OCI-LY7 (cell line): ENCODE measurements around the gene ZC3H8. TPM values are rescaled to one million over a fixed set of nuclear protein-coding genes. Genes with fewer than 3 reads are reported as not detected.
A peak's percentile ranks its signal among the peaks of the same experiment; 100 is the strongest.

Experiments used
- BruUV-seq: library from RNA; stranded (reverse); fragments of 400-500 nt; replicated peaks from 2 replicates; lab custom pipeline; 2021; lab: Mats Ljungman, UMichigan
- CTCF ChIA-PET: fragments of 300-600 bp; sonication (Branson Sonifier 250); formaldehyde crosslinking; loops from one replicate; lab custom pipeline; 2022; ENCODE audit warnings: antibody characterized with exemption; ENCODE audit not compliant: unreplicated experiment; lab: Charles Lee
- POLR2A ChIA-PET: fragments of 300-600 bp; sonication (Branson Sonifier 250); formaldehyde crosslinking; loops from one replicate; lab custom pipeline; 2022; ENCODE audit warnings: antibody characterized with exemption; lab: Charles Lee
- DNase-seq: peaks from one replicate; pipeline ENCODE4 v3.0.0-alpha.2; 2015; ENCODE audit warnings: low spot score
- H2AFZ ChIP-seq: fragments of 200-600 bp; sonication (generic), shearing (Covaris generic); 2 replicates; pipeline ENCODE4 v1.6.1; 2014; ENCODE audit warnings: mild to moderate bottlenecking, antibody characterized with exemption, low read length, moderate library complexity
- H3K27ac ChIP-seq: fragments of 200-600 bp; sonication (generic); 2 replicates; pipeline ENCODE4 v1.5.1; 2014; ENCODE audit warnings: mixed run types, low read depth, mild to moderate bottlenecking, moderate library complexity, low read length, inconsistent platforms; ENCODE audit not compliant: poor library complexity, severe bottlenecking
- H3K36me3 ChIP-seq: fragments of 200-600 bp; sonication (generic); 2 replicates; pipeline ENCODE4 v1.6.1; 2014; ENCODE audit warnings: mild to moderate bottlenecking, antibody characterized with exemption, low read length, moderate library complexity, mixed read lengths; ENCODE audit not compliant: insufficient read depth
- H3K4me1 ChIP-seq: fragments of 200-600 bp; sonication (generic); 2 replicates; pipeline ENCODE4 v1.5.1; 2014; ENCODE audit warnings: mild to moderate bottlenecking, low read length; ENCODE audit not compliant: insufficient read depth, poor library complexity, severe bottlenecking
- H3K4me2 ChIP-seq: fragments of 200-600 bp; sonication (generic); 2 replicates; pipeline ENCODE4 v1.6.1; 2014; ENCODE audit warnings: mild to moderate bottlenecking, low read length
- H3K4me3 ChIP-seq: fragments of 200-600 bp; sonication (generic); 2 replicates; pipeline ENCODE4 v1.5.1; 2014; ENCODE audit warnings: mild to moderate bottlenecking, low read depth, low read length; ENCODE audit not compliant: poor library complexity, severe bottlenecking
- H3K79me2 ChIP-seq: fragments of 200-600 bp; sonication (generic); 2 replicates; pipeline ENCODE4 v1.6.1; 2016; ENCODE audit warnings: low read depth, mild to moderate bottlenecking, low read length, moderate library complexity, mixed read lengths; ENCODE audit not compliant: insufficient read depth
- H3K9me2 ChIP-seq: fragments of 200-600 bp; sonication (generic); 2 replicates; pipeline ENCODE4 v1.6.1; 2016; ENCODE audit warnings: mild to moderate bottlenecking, low read length, mixed read lengths; ENCODE audit not compliant: insufficient read depth
- H3K9me3 ChIP-seq: fragments of 200-600 bp; sonication (generic); 2 replicates; pipeline ENCODE4 v1.6.1; 2014; ENCODE audit warnings: mild to moderate bottlenecking, mixed run types, low read length, mixed read lengths
- H4K20me1 ChIP-seq: fragments of 200-600 bp; sonication (generic); 2 replicates; pipeline ENCODE4 v1.6.1; 2014; ENCODE audit warnings: mild to moderate bottlenecking, antibody characterized with exemption, low read length, moderate library complexity, mixed read lengths; ENCODE audit not compliant: insufficient read depth
- CTCF ChIP-seq: fragments of 200-600 bp; sonication (generic); conservative IDR thresholded peaks from 2 replicates; pipeline ENCODE4 v1.5.1; 2014; ENCODE audit warnings: mild to moderate bottlenecking, antibody characterized with exemption, low read length, moderate library complexity, mixed read lengths
- EZH2phosphoT487 ChIP-seq: fragments of 200-600 bp; sonication (generic); IDR thresholded peaks from 2 replicates; pipeline ENCODE4 v1.6.1; 2018; ENCODE audit warnings: low read depth, borderline replicate concordance, mild to moderate bottlenecking, mixed run types, antibody characterized with exemption, low read length, moderate library complexity, mixed read lengths
- intact Hi-C: fragments of 100-400 bp; cut with micrococcal nuclease; formaldehyde crosslinking; loops from one replicate; pipeline ENCODE4 v1.10.0; 2022; ENCODE audit not compliant: unreplicated experiment
- total RNA-seq, 2 experiments: library from RNA; depleted of rRNA in 1 of 2; stranded (reverse); fragments of >200 nt in 1 of 2; shearing (Covaris generic) in 1 of 2; gene quantifications; 2 replicates each; pipeline ENCODE4 v1.2.3, GENCODE V29; 2014 to 2022

Gene ZC3H8
- total RNA-seq, 2 experiments from 2014 or later, result 15.0 to 23.8 TPM

GRCh38 chr2:112262876-112263275 is 8.0 kb upstream of the ZC3H8 start:
- CTCF ChIA-PET, result no interaction called here
- intact Hi-C loops, result no loop called here
- H3K4me3 ChIP-seq, result no peak overlapping the region
- no peaks in the 10 kb centered on the region for H3K79me2 ChIP-seq
- TF ChIP-seq EZH2phosphoT487, result no peak
- TF ChIP-seq CTCF, result no peak
- H3K36me3 ChIP-seq, result no peaks in the 10 kb centered on the region
- H3K9me2 ChIP-seq, result no peaks in the 10 kb centered on the region
- POLR2A ChIA-PET, result interaction anchor here (0.8 to 0.9 kb wide), 2 partner anchors 12 to 162 kb away, joined by 3 to 4 read pairs; no protein-coding TSS in a partner anchor
- no peak overlapping the region for H3K4me2 ChIP-seq
- no peaks in the 10 kb centered on the region for H3K4me1 ChIP-seq
- H3K27ac ChIP-seq, result no peak overlapping the region
- no peak for DNase-seq
- H2AFZ ChIP-seq, result no peak overlapping the region
- peaks cover 10% of the 10 kb centered on the region for H3K9me3 ChIP-seq
- no peaks in the 10 kb centered on the region for H4K20me1 ChIP-seq
- BruUV-seq, result no TSS peak

DNA sequence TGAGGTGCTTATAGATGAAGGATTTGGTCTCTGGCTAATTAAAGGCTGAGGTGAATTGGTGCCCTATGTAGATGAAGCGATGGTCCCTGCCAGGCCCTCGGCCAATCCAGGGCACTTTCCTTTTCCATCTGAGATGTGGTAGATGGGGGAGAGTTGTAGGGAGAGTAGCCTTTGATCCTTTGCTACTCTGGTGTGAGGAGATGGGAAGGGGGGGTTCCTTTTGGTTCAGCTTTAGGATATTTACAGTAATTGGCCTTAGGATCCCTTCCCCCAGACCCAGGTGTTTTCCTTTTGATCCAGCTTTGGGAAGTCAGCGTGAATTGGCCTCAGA is 5.4 kb upstream of the ZC3H8 start:
- H3K79me2 ChIP-seq, result no peaks in the 10 kb centered on the region
- POLR2A ChIA-PET, result interaction anchor here (0.6 kb wide), 1 partner anchor 214 kb away, joined by 3 read pairs; no protein-coding TSS in a partner anchor
- CTCF ChIA-PET, result interaction anchor here (0.9 kb wide), 1 partner anchor 9 kb away, joined by 3 read pairs; no protein-coding TSS in a partner anchor
- H3K27ac ChIP-seq, result no peak overlapping the region
- no peaks in the 10 kb centered on the region for H3K9me2 ChIP-seq
- no peak overlapping the region for H3K4me3 ChIP-seq
- no peak overlapping the region for H3K4me2 ChIP-seq
- H4K20me1 ChIP-seq, result no peaks in the 10 kb centered on the region
- TF ChIP-seq CTCF, result no peak
- TF ChIP-seq EZH2phosphoT487, result no peak
- peaks cover 10% of the 10 kb centered on the region for H3K4me1 ChIP-seq
- DNase-seq, result no peak
- intact Hi-C loops, result no loop called here
- H2AFZ ChIP-seq, result peak overlapping the region; percentile 91; the same call in 1 of the 2 replicates
- peaks cover 8% of the 10 kb centered on the region for H3K9me3 ChIP-seq
- no TSS peak for BruUV-seq
- H3K36me3 ChIP-seq, result no peaks in the 10 kb centered on the region

DNA sequence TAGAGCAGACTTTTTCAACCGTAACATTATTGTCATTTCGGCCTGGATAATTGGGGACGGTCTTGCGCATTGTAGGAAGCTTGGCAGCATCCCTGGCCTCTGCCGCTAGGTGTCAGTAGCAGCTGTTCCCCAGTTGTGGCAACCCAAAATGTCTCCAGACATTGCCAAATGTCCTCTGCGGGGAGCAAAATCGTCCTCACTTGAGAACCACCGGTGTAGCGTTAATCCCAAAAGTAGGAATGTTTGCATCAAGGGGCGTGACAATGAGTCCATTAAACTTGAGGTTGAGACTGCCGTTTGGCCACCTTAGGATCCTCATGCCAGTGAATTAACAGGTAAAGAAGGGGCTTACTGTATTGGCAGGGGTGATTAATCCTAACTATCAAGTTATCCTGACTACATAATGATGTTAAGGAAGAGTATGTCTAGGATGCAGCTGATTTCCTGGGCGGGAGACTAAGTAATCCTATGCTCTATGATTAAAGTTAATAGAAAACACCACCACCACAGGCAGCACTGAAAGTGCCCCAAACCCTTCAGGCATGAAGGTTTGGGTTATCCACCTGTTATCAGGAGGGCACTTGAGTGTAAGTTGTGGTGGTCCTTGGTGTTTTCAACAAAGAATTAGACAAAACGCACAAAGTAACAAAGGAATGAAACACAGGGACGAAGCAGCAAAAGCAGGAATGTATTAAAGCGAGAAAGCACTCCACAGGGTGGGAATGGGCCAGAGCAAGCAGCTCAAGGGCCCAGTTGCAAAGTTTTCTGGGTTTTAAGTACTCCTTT is 4.9 kb upstream of the ZC3H8 start:
- H3K79me2 ChIP-seq, result no peaks in the 10 kb centered on the region
- H3K9me3 ChIP-seq, result peaks cover 8% of the 10 kb centered on the region
- ChIA-PET CTCF (no interaction called here), POLR2A (interaction anchor here (0.6 to 0.9 kb wide), 4 partner anchors 10 to 215 kb away, joined by 3 to 6 read pairs (median 4); no protein-coding TSS in a partner anchor)
- peak overlapping the region; percentile 91 for H2AFZ ChIP-seq
- intact Hi-C loops, result loop anchor here (2.0 to 5.0 kb wide), 5 partner anchors 15 to 323 kb away; partner anchors contain the start of genes CHCHD5, TMEM87B, TTL and ZC3H6
- H4K20me1 ChIP-seq, result no peaks in the 10 kb centered on the region
- peak overlapping the region; percentile 27; the same call in 1 of the 2 replicates for H3K4me2 ChIP-seq
- TF ChIP-seq CTCF (peak; percentile 98), EZH2phosphoT487 (no peak)
- peak; percentile 79 for DNase-seq
- no peak overlapping the region for H3K27ac ChIP-seq
- H3K36me3 ChIP-seq, result no peaks in the 10 kb centered on the region
- no peak overlapping the region for H3K4me3 ChIP-seq
- peaks cover 10% of the 10 kb centered on the region for H3K4me1 ChIP-seq
- BruUV-seq, result no TSS peak
- H3K9me2 ChIP-seq, result no peaks in the 10 kb centered on the region
